A673 (cell line): ENCODE measurements around the gene ITPKB.

Experiments
- CTCF ChIP-seq: fragments of 300-800, 200-600 bp; sonication (generic); conservative IDR thresholded peaks from 2 replicates; pipeline ENCODE4 v1.5.1; 2017; ENCODE audit warnings: low read depth, mild to moderate bottlenecking, antibody characterized with exemption, low read length, moderate library complexity, mixed read lengths
- EZH2 ChIP-seq: fragments of 200-600 bp; sonication (generic); IDR thresholded peaks from 2 replicates; pipeline ENCODE4 v1.6.1; 2017; ENCODE audit warnings: borderline replicate concordance, low read depth, mild to moderate bottlenecking, mixed read lengths, antibody characterized with exemption, low read length; ENCODE audit not compliant: poor library complexity, severe bottlenecking

DNA sequence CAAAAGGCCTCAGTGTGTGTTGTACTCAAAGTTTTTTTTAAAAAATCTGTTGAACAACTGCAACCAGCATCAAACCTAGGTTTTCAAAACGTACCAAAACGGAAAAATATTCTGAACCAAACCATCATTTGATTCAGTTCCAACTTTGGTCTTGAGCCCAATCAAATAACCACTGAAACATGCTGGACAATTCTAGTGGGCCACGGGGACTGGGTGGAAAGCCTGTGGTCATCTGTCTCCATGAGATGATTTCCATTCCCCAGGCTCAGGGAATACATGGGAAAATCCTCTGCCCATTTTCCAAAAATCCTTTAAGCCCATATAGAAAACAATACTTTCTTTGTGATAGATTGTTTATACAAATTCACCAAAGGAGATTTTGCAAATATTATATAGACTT, 22.5 kb downstream of the ITPKB start:
- TF ChIP-seq CTCF (no peak), EZH2 (no peak)
